ENCODE results near the gene KCNF1. TPM values are rescaled to one million over a fixed set of nuclear protein-coding genes. Genes with fewer than 3 reads are reported as not detected.

KCNF1 gene
- total RNA-seq, 2 experiments from 2014 or later: not detected

Other genes starting within 250 kb of the KCNF1 start
- gene NOL10, start 222.0 kb upstream of the KCNF1 start, total RNA-seq: 10 to 100 TPM; 39.7 to 41.0 TPM
- gene ATP6V1C2, start 190.3 kb upstream of the KCNF1 start, total RNA-seq: not detected
- gene PDIA6, start 99.1 kb upstream of the KCNF1 start, total RNA-seq: 100 to 1,000 TPM; 123 to 157 TPM
- 1 to 10 TPM; 8.2 to 9.8 TPM for gene SLC66A3, start 243.5 kb downstream of the KCNF1 start, total RNA-seq

Measured in activated CD4-positive, alpha-beta T cell treated with anti-CD3 and anti-CD28 coated beads for 36 hours (primary cell).